Ascending aorta (tissue), 2 donors: ENCODE results near the gene IRF2BP2. TPM values are rescaled to one million over a fixed set of nuclear protein-coding genes. Genes with fewer than 3 reads are reported as not detected.

Experiments used
- DNase-seq, 2 donors: peaks; one replicate each; pipeline ENCODE4 v3.0.0-alpha.2; 2019; ENCODE audit warnings: low spot score in 2 of 2
- H3K27ac ChIP-seq, 2 donors: fragments of 200-600 bp; sonication (generic); one replicate each; pipeline ENCODE4 v1.5.1; 2016 to 2017; ENCODE audit warnings: mild to moderate bottlenecking in 1 of 2
- H3K27me3 ChIP-seq: fragments of 200-600 bp; sonication (generic); one replicate; pipeline ENCODE4 v1.5.1; 2017
- H3K36me3 ChIP-seq, 2 donors: fragments of 200-600 bp; sonication (generic); one replicate each; pipeline ENCODE4 v1.5.1; 2016
- H3K4me1 ChIP-seq, 2 donors: fragments of 200-600 bp; sonication (generic); one replicate each; pipeline ENCODE4 v1.5.1; 2016 to 2017; ENCODE audit warnings: mild to moderate bottlenecking in 1 of 2
- H3K4me3 ChIP-seq, 2 donors: fragments of 200-600 bp; sonication (generic); one replicate each; pipeline ENCODE4 v1.5.1; 2016 to 2017; ENCODE audit warnings: mild to moderate bottlenecking in 1 of 2
- H3K9me3 ChIP-seq, 2 donors: fragments of 200-600 bp; sonication (generic); one replicate each; pipeline ENCODE4 v1.5.1; 2016
- CTCF ChIP-seq, 3 experiments: fragments of 200-600 bp in 2 of 3; fragments of 450-650 bp in 1 of 3; sonication (generic) in 2 of 3; IDR thresholded peaks; one replicate each; pipeline ENCODE4 v1.5.1; 2016 to 2019; ENCODE audit warnings: antibody characterized with exemption in 3 of 3, mild to moderate bottlenecking in 1 of 3, moderate library complexity in 1 of 3
- intact Hi-C: fragments of 100-400 bp; cut with DNase I; formaldehyde crosslinking; loops from one replicate; pipeline ENCODE4 v1.15.1; 2023
- total RNA-seq: library from RNA; depleted of rRNA; stranded (reverse); fragments of >200 nt; gene quantifications from one replicate; pipeline ENCODE4 v1.1.0, GENCODE V29; 2016

IRF2BP2 gene
- total RNA-seq: 80.0 TPM

GRCh38 chr1:234610061-234610665 lies at the start of gene IRF2BP2:
Gene IRF2BP2, minus strand, starts transcription at chr1:234610178. Its CDS starts 684 bp downstream, at chr1:234609494.
- peak within 1 kb of the TSS; percentile 99 for H3K27ac ChIP-seq
- no peaks in the 10 kb centered on the region for H3K27me3 ChIP-seq
- no peaks in the 10 kb centered on the region for H3K9me3 ChIP-seq
- H3K4me3 ChIP-seq: peak within 1 kb of the TSS; percentile 67 to 90
- peak; percentile 49 to 88 for DNase-seq
- peaks cover 21 to 30% of the 10 kb centered on the region in 2 donors for H3K36me3 ChIP-seq
- H3K4me1 ChIP-seq: peaks cover 15 to 31% of the 10 kb centered on the region in 2 donors
- intact Hi-C loops: loop anchor here (1.0 to 5.0 kb wide), 7 partner anchors 77 to 473 kb away; no protein-coding TSS in a partner anchor
- peak in 1 of 3 experiments; percentile 13 for TF ChIP-seq CTCF (IDR thresholded peaks at IDR 0.05)

- Histone ChIP-seq H3K4me3 (no peak overlapping the region), H3K27ac (no peak overlapping the region), H3K27me3 (no peaks in the 10 kb centered on the region), H3K4me1 (peaks cover 0 to 4% of the 10 kb centered on the region in 2 donors), H3K9me3 (no peaks in the 10 kb centered on the region), H3K36me3 (no peaks in the 10 kb centered on the region)
- DNase-seq: no peak
- intact Hi-C loops: loop anchor here (5.0 kb wide), 1 partner anchor 38 kb away; no protein-coding TSS in a partner anchor
- TF ChIP-seq CTCF (IDR thresholded peaks at IDR 0.05): no peak
Measured at GRCh38 chr1:234659538-234659937, 49.6 kb upstream of the IRF2BP2 start.

- no peak for DNase-seq
- no peaks in the 10 kb centered on the region for H3K36me3 ChIP-seq
- H3K27ac ChIP-seq: no peak overlapping the region
- no peaks in the 10 kb centered on the region for H3K9me3 ChIP-seq
- H3K27me3 ChIP-seq: no peaks in the 10 kb centered on the region
- H3K4me3 ChIP-seq: no peak overlapping the region
- peaks cover 0 to 4% of the 10 kb centered on the region in 2 donors for H3K4me1 ChIP-seq
- no peak for TF ChIP-seq CTCF (IDR thresholded peaks at IDR 0.05)
- intact Hi-C loops: loop anchor here (5.0 kb wide), 1 partner anchor 39 kb away; no protein-coding TSS in a partner anchor
Measured at GRCh38 chr1:234658138-234658537, 48.2 kb upstream of the IRF2BP2 start.

- Histone ChIP-seq H3K27me3 (no peaks in the 10 kb centered on the region), H3K9me3 (no peaks in the 10 kb centered on the region), H3K4me1 (peaks cover 0 to 4% of the 10 kb centered on the region in 2 donors), H3K27ac (no peak overlapping the region), H3K36me3 (no peaks in the 10 kb centered on the region), H3K4me3 (no peak overlapping the region)
- DNase-seq: no peak
- intact Hi-C loops: loop anchor here (5.0 kb wide), 1 partner anchor 40 kb away; no protein-coding TSS in a partner anchor
- TF ChIP-seq CTCF (IDR thresholded peaks at IDR 0.05): no peak
Measured at GRCh38 chr1:234656944-234657654, 47.1 kb upstream of the IRF2BP2 start.

- Histone ChIP-seq H3K27ac (no peak overlapping the region), H3K9me3 (no peaks in the 10 kb centered on the region), H3K4me3 (no peak overlapping the region), H3K27me3 (no peaks in the 10 kb centered on the region), H3K36me3 (no peaks in the 10 kb centered on the region), H3K4me1 (peaks cover 0 to 4% of the 10 kb centered on the region in 2 donors)
- no peak for DNase-seq
- no peak for TF ChIP-seq CTCF (IDR thresholded peaks at IDR 0.05)
- intact Hi-C loops: loop anchor here (5.0 kb wide), 1 partner anchor 41 kb away; no protein-coding TSS in a partner anchor
Measured at GRCh38 chr1:234656070-234656895, 46.3 kb upstream of the IRF2BP2 start.
